H1 (cell line): ENCODE results near the gene FAM111A. TPM values are rescaled to one million over a fixed set of nuclear protein-coding genes. Genes with fewer than 3 reads are reported as not detected.

Source experiments
- CHD7 ChIP-seq: fragments of 300-600 bp; sonication (generic); IDR thresholded peaks from 2 replicates; pipeline ENCODE4 v1.7.1; 2012; ENCODE audit warnings: low read length, moderate library complexity, mild to moderate bottlenecking, inconsistent platforms; ENCODE audit not compliant: insufficient replicate concordance
- KDM4A ChIP-seq: IDR thresholded peaks from one replicate; pipeline ENCODE4 v1.7.1; 2012; ENCODE audit warnings: low read depth, mild to moderate bottlenecking, moderate library complexity, low read length, inconsistent platforms; ENCODE audit not compliant: severe bottlenecking
- SIN3A ChIP-seq, 2 experiments: IDR thresholded peaks in 1 of 2; conservative IDR thresholded peaks in 1 of 2; 2 replicates each; pipeline ENCODE4 v1.6.1; 2011 to 2012; ENCODE audit warnings: low read length in 2 of 2, improper control_type of control experiment in 1 of 2, low read depth in 1 of 2, mild to moderate bottlenecking in 1 of 2
- SP2 ChIP-seq: IDR thresholded peaks from 2 replicates; pipeline ENCODE4 v1.6.1; 2012; ENCODE audit warnings: mild to moderate bottlenecking, low read length, inconsistent platforms
- polyA plus RNA-seq, 7 experiments: library from polyadenylated mRNA; depleted of rRNA in 3 of 7; stranded (reverse) in 5 of 7; unstranded in 2 of 7; fragments of >200 nt in 5 of 7; fragments of 200-250 nt in 2 of 7; gene quantifications; 1 replicate in 5 of 7; 2 replicates in 1 of 7; 4 replicates in 1 of 7; pipeline versions ENCODE4 v1.2.1 to v1.2.3, GENCODE V29; 2011 to 2013; ENCODE audit warnings: missing spikeins in 2 of 7, mixed read lengths in 2 of 7
- total RNA-seq: library from RNA; stranded (reverse); fragmentation: NEBNext Ultra II Directional; extraction: Animal tissue kit (Norgen Biotek cat#: 25700); gene quantifications from 2 replicates; pipeline ENCODE4 v1.2.1, GENCODE V29; 2021

Gene FAM111A
- total and polyA plus RNA-seq, 2 of the 8 experiments (the other 6 are each of a cell fraction or from before 2014, with no cell fraction given), result 10.2 to 29.9 TPM

GRCh38 chr11:59191095-59191494 is 48.4 kb downstream of the FAM111A start (continued):
- TF ChIP-seq CHD7, result no peak
- TF ChIP-seq SP2, result no peak
- TF ChIP-seq SIN3A (conservative IDR thresholded peaks at IDR 0.05 in 1 of 2, IDR thresholded peaks at IDR 0.05 in 1 of 2; ENCODE audit: low read depth in 1 of 2, low read length in 2 of 2), result no peak
- no peak for TF ChIP-seq KDM4A
